Endometrial microvascular endothelial cells (primary cell): Measurements from ENCODE around the gene MUC13. TPM values are rescaled to one million over a fixed set of nuclear protein-coding genes. Genes with fewer than 3 reads are reported as not detected.

Experiments used
- total RNA-seq: library from RNA; depleted of rRNA; stranded (reverse); fragments of >200 nt; gene quantifications from one replicate; pipeline ENCODE4 v1.2.3, GENCODE V29; 2015; ENCODE audit errors: inconsistent ontology term

Gene MUC13
- total RNA-seq, 1 donor from 2014 or later, result not detected

Other genes starting within 250 kb of the MUC13 start
- 34.5 TPM for gene UMPS, start 204.3 kb downstream of the MUC13 start, total RNA-seq
- 304 TPM for gene ITGB5, start 47.4 kb downstream of the MUC13 start, total RNA-seq
- 52.7 TPM for gene HEG1, start 121.2 kb upstream of the MUC13 start, total RNA-seq